GM08714 (cell line): ENCODE measurements around the gene EHMT2.

Experiments used
- H3K4me3 ChIP-seq: fragments of 200-500 bp; sonication (Bioruptor generic); 2 replicates; pipeline ENCODE4 v1.5.1; 2014; ENCODE audit warnings: mild to moderate bottlenecking, low read length, inconsistent platforms
- ZNF274 ChIP-seq: IDR thresholded peaks from 2 replicates; pipeline ENCODE4 v1.6.1; 2012; ENCODE audit warnings: mild to moderate bottlenecking, low read depth, low read length

The EHMT2 gene

DNA sequence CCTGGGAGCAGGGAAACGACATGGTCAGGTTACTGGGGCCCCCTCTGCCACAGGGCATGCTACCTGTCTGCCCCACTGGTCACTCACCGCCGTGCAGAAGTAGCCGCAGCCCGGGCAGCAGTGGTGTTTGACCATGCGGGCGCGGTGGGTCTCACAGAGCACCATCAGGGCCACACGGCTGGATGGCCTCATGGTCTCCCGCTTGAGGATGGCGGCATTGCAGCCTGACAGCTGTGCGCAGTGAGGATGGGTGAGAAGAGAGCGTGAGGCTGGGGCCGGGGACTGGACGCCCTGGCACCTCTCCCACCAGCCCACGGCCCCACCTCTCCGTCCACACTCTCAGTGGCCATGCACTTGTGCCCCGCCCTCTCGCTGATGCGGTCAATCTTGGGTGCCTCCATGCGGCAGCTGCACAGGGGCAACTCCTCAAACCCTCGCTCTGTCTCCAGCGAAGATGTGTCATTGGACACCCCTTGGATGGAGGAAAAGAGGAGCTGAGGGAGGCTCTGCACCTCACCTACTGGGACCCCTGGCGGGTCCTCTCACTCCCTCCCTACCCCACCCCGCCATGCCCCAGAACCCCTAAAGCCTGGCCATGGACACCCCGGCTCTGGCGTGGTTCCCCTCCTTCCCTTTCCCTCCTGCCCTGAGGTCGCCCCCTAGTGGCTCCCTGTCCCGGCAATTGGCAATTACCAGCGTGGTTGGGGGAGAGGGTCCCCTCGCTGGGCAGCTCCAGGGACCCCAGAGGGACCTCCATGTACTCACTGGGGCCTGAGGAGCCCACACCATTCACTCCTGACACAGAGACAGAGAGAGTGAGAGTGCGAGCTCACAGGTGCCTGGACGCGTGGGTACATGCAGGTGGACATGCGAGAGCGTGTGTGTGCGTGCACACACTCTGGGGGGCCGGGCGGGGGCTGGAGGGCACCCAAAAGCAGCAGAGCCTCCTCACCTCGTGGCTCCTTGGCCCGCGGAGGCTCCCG is 8.9 kb downstream of the EHMT2 start:
- no peak overlapping the region for H3K4me3 ChIP-seq
- TF ChIP-seq ZNF274 = no peak

- no peak for TF ChIP-seq ZNF274
- no peak overlapping the region for H3K4me3 ChIP-seq
Observed at GRCh38 chr6:31887173-31888007, 10.1 kb downstream of the EHMT2 start.

- no peak overlapping the region for H3K4me3 ChIP-seq
- no peak for TF ChIP-seq ZNF274
Observed at GRCh38 chr6:31886541-31886991, 10.9 kb downstream of the EHMT2 start.

DNA sequence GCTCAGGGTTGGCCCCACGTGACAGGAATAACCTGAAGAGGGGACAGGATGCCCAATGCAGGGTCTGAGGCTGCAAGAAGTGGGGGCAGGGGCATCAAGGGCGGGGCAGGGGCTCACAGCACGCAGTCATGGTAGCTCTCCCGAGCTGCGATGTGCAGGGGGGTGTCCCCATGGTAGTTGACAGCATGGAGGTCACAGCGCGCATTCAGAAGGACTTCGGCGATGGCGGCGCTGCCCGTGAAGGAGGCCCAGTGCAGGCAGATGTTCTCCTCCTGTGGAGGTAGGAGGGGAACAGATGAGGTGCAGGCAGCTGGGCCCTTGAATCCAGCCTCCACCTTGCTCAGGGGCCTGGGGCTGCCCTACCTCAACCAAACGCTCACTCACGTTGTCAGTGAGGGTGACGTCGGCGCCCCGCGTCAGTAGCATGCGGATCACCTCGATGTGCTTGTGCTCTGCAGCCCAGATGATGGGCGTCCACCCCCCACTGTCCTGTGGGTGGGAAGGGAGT is 12.9 kb downstream of the EHMT2 start:
- no peak for TF ChIP-seq ZNF274
- H3K4me3 ChIP-seq = no peak overlapping the region

DNA sequence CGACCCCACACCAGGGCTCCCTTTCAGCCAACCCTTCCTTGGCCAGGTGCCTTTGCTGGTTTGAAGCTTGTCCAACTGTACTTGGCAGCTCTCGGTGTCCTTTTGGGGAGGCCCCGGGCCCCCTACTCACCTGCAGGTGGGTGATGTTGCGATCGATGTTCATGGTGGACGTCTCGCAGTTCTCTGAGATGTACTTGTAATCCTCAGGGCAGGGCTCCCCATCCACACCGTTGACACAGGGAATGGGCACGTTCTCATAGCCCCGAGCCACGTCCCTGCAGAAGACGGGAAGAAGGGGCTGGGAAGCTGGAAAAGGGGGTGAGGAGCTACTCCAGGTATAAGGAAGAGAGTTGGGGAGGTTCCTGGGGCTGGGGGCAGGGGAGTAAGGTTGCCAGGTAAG is 13.8 kb downstream of the EHMT2 start:
- TF ChIP-seq ZNF274 = no peak

DNA sequence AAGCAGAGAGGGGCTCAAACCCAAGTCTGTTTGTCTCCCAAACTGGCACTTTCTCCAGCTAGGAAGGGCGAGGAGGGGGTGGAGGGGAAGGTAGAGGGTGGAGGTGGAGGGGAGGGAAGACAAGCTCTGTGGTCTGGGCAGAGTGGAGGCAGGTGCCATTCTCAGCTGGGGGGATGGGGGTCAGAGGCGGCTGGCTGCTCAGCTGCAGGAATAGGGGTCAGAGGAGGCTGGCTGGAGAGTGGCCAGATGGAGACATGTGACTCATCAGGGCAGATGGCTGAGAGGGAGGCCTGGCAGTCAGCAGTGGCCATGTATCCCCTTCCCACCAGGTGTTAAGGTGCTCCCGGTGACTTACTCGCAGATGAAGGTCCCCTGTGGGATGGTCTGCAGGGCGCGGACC is 15.2 kb downstream of the EHMT2 start:
- H3K4me3 ChIP-seq = no peak overlapping the region
- TF ChIP-seq ZNF274 = no peak

More for the DNA sequence above, 13.8 kb downstream of the EHMT2 start:
- no peak overlapping the region for H3K4me3 ChIP-seq

- H3K4me3 ChIP-seq = no peak overlapping the region
- no peak for TF ChIP-seq ZNF274
Observed at GRCh38 chr6:31881136-31881859, 16.2 kb downstream of the EHMT2 start.

GRCh38 chr6:31880616-31881015 is 16.9 kb downstream of the EHMT2 start:
- no peak overlapping the region for H3K4me3 ChIP-seq
- TF ChIP-seq ZNF274 = no peak

DNA sequence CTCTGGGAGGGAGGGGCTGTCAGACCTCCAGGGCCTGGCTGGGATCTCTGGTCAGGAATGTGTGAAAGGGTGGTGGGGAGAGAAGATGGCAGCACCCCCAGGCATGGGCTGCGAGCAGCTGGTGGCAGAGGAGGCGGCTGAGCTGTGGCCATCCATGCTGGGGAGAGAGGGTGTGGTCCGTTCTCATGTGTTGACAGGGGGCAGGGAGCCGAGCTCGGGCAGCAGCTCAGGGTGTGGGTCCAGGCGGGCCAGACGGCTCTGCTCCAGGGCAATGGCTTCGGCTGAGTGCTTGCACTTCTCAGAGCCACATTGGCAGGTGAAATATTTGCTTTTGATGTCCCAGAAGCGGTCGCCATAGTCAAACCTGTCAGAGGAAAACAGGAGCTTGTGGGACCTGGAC is 17.6 kb downstream of the EHMT2 start:
- TF ChIP-seq ZNF274 = no peak
- no peak overlapping the region for H3K4me3 ChIP-seq

DNA sequence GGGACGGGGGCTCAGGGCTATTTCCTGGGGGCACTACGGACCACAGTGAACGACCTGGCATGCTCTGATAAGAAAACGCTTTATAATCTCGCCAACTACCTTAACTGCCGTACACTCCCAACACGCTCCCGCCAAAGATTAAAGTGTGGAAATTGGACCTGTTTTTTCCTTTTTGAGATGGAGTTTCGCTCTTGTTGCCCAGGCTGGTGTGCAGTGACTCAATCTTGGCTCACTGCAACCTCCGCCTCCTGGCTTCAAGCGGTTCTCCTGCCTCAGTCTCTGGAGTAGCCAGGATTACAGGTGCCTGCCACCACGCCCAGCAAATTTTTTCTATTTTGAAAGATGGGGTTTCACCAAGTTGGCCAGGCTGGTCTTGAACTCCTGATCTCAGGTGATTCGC is 18.4 kb downstream of the EHMT2 start:
- no peak overlapping the region for H3K4me3 ChIP-seq
- TF ChIP-seq ZNF274 = no peak

DNA sequence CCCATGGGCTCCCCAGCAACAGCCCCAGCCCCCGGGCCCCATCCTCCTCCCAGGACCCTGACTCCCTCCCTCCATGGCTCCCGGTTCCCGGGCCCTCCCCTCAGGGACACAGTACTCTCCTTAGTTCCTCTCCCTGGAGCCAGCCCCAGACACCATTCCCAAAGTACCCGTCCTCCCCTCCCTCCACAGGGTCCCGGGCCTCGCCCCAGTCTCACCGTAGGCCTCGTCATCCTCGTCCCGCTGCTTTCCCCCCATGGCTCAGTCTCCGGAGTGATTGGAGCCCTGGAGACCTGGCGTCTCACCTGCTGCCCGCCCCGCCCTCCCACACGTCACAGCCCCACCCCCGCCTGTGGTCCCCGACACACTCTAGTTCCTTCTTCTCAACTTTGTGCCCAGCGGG is 18.8 kb downstream of the EHMT2 start, which contains the start of gene SLC44A4:
SLC44A4 (minus strand) TSS at position 272 of the 400 bp plus-strand sequence; CDS start at position 255, 17 bp downstream.
- no peak for TF ChIP-seq ZNF274
- no peak within 1 kb of the TSS for H3K4me3 ChIP-seq

DNA sequence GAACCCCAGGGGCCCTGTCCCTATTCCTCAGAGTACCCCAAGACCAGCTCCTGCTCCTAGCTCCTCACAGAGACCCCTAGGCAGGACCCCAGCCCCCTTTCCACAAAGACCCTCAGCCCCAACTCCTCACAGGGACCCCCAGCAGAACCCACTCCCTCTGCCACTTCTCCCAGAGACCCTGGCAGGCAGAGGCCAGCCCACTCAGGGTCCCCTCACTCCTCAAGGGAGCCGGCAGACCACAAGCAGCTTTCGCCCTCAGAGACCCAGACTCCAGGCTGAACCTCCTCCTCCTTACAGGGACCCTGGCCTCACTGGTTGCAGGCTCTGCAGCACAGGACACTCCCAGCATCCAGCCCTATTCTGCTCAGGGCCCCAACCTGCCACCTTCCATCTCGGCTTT is 19.3 kb downstream of the EHMT2 start:
- no peak overlapping the region for H3K4me3 ChIP-seq
- no peak for TF ChIP-seq ZNF274

GRCh38 chr6:31877651-31878161 is 19.8 kb downstream of the EHMT2 start:
- no peak for TF ChIP-seq ZNF274
- H3K4me3 ChIP-seq = no peak overlapping the region
